Keratinocyte (primary cell): ENCODE results near the gene TGFBI.

Experiments used
- CTCF ChIP-seq, 3 experiments: IDR thresholded peaks in 1 of 3; conservative IDR thresholded peaks in 1 of 3; optimal IDR thresholded peaks in 1 of 3; 2 replicates in 2 of 3; 3 replicates in 1 of 3; pipeline versions ENCODE3 to v1.5.1; 2011; ENCODE audit warnings: low read length in 3 of 3, mild to moderate bottlenecking in 3 of 3, moderate library complexity in 2 of 3, control low read depth in 1 of 3, inconsistent platforms in 1 of 3; ENCODE audit not compliant: insufficient read depth in 2 of 3; ENCODE audit errors: extremely low read depth in 1 of 3
- EZH2 ChIP-seq: IDR thresholded peaks from one replicate; pipeline ENCODE4 v1.6.1; 2012; ENCODE audit warnings: inconsistent platforms, mild to moderate bottlenecking, low read length, moderate library complexity

GRCh38 chr5:136090319-136090718, 61.5 kb downstream of the TGFBI start:
- no peak for TF ChIP-seq CTCF (optimal IDR thresholded peaks at IDR 0.05 in 1 of 3, IDR thresholded peaks at IDR 0.05 in 1 of 3, conservative IDR thresholded peaks at IDR 0.05 in 1 of 3; ENCODE audit: extremely low read depth in 1 of 3, insufficient read depth in 2 of 3, low read length in 3 of 3)
- TF ChIP-seq EZH2: no peak
